Measurements from ENCODE around the gene IL15RA. TPM values are rescaled to one million over a fixed set of nuclear protein-coding genes. Genes with fewer than 3 reads are reported as not detected.

IL15RA gene
- total RNA-seq, 1 experiment from 2014 or later = 2.0 TPM

Other genes starting within 250 kb of the IL15RA start
- 465 and 590 TPM in 2 replicates for gene GDI2, start 164.1 kb downstream of the IL15RA start, total RNA-seq (2014; rRNA removed; shearing (Covaris generic))
- 11.1 and 13.2 TPM in 2 replicates for gene ANKRD16, start 87.7 kb downstream of the IL15RA start, total RNA-seq (2014; rRNA removed; shearing (Covaris generic))
- gene FBH1, start 87.3 kb downstream of the IL15RA start, total RNA-seq (2014; rRNA removed; shearing (Covaris generic)) = 72.1 and 78.0 TPM in 2 replicates
- gene IL2RA, start 84.8 kb upstream of the IL15RA start, total RNA-seq (2014; rRNA removed; shearing (Covaris generic)) = not detected in 2 replicates
- gene RBM17, start 111.5 kb upstream of the IL15RA start, total RNA-seq (2014; rRNA removed; shearing (Covaris generic)) = 41.9 and 44.1 TPM in 2 replicates
- 14.6 and 20.1 TPM in 2 replicates for gene PFKFB3, start 225.4 kb upstream of the IL15RA start, total RNA-seq (2014; rRNA removed; shearing (Covaris generic))

Data from H7 (cell line).